Limb (tissue), 2 donors: ENCODE measurements around the gene RNF31.

Experiments
- DNase-seq, 2 donors: peaks; one replicate each; pipeline ENCODE4 v3.0.0-alpha.2; 2016; ENCODE audit errors: extremely low spot score in 2 of 2

Gene RNF31

GRCh38 chr14:24182110-24182882 is 35.0 kb downstream of the RNF31 start:
- DNase-seq: no peak

DNA sequence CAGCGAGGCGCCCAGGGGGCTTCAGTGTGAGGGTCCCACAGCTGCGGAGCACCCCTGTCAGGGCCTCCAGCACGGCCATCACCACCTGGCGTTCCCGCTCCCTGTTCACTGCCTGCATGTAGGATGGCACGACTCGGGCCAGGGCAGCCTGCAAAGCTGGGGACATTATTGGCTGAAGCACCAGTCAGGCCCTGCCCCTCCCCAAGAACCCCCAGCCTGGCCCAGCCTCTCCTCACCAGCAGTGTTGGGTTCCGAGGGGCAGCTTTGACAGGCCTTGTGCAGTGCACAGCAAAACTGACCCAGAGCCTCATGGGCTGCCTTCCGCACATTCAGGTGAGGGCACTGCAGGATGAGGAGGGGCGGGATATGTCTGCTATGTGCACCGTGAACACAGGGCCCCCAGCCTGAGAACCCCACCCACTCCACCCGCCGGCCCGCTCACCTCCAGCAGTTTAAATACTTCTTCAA is 35.8 kb downstream of the RNF31 start:
- DNase-seq: no peak

DNA sequence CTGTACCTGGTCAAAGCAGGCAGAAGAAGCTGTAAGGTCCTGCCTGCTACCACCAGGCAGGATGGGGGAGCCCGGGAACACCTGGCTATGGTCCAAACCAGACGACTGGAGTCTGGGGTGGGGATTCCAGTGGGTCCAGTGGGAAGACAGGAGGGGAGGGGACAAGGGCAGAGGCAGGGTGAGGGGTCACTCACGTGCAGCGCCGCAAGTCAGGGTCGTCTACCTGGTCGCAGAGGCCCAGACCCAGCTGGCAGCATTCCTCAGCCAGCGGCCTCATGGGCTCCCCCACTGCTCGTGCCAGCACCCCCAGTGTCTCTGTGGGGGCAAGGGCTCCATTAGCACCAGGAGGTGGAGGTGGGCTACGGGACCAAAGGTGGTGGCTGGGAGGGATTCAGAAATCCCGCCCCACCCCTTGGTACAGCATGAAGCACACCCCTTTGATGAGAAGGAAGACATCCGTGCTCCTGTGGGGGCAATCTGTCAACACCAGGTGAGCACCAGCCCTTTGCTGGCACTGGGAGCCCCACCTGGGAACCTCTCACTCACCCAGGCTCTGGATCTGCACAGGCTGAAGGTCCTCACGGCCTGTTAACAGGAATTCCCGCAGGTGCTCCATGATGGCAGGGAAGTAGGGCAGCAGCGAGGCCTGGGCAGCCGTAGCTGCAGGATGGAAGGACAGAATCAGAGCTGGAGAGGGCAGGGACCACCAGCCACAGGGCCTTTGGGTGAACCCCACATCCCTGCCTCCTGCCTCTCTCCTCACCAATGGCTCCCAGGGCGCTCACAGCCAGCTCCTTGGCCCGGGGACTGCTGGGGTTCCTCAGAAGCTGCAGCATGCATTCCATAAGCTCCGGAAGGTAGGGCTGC is 37.0 kb downstream of the RNF31 start:
- no peak for DNase-seq

GRCh38 chr14:24185026-24185425 is 37.7 kb downstream of the RNF31 start:
- no peak for DNase-seq

DNA sequence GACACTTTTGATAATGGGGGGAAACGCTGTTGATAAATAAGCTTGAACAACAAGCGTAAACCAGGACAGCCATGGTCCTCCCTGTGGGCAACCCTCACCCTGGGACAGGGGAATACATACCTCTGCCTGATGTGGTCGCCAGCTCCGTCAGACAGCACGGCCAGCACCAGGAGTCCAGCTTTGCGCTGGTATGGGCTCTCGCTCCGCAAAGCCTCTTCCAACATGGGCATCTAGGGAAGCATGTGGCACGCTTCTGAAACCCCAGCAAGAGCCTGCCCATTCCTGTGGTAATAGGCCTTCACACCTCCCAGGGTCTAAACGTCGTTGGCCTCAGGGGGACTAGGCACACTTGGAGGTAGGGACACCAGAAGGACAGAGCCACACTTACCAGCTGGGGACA is 38.4 kb downstream of the RNF31 start:
- DNase-seq: no peak

GRCh38 chr14:24186831-24187538 is 39.7 kb downstream of the RNF31 start:
- DNase-seq: no peak

DNA sequence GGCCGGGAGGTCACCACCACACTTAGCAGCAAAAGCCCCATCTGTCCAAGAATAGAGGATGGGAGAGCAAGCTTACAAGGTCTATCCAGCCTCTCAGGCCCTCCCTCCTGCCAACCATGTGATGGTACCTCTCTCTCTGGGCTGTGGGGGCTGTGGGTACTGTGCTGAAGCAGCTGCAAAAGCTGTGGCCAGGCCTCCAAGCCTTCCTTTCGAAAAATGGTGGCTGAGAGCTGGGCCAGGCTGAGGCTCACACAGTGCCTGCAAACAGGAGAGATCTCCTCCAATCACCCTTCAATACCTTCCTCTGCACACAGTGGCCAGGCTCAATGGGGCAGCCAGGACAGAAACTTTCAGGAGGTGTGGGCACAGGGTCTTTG is 40.2 kb downstream of the RNF31 start:
- DNase-seq: no peak

DNA sequence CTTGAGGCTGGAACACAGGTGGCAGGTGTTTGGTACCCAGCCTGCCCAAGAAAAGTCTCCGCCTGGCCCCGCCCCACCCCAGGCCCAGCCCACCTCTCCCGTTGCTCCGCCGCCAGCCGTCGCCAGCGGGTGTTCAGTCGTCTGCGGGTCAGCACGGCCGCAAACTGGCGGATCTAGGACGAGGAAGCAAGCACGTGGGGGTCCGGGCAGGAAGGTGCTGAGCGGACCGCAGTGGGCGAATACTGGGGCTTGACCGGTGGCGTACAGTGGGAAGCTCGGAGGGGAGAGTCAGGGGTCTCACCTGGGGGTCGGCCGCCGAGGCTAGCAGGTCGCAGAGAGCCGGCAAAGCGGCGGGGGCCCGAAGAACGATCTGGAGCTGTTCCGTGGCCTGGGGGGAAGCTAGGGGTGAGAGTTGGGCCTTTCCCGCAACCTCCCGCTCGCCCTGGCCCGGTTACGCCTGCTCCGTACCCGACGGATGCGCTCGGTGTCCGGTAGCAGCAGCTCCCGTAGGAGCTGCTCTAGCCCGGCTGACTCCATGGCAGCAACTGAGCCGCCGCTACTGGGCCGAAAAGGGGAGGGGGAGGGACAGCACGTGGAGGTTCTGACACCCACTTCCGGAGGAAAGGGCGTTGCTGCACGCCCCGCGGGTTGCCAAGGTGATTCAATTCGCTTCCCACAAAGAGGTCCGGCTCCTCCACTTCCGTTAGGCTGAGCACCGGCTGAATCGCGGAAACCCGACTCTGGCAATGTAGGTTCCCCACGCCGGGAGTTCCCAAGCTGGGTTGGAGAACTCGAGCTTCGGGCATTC is 41.2 kb downstream of the RNF31 start, which contains the start of gene IPO4:
TSS of gene IPO4 (minus strand) at position 566 of the 808 bp plus-strand sequence. CDS start at position 537, 29 bp downstream.
- DNase-seq: peak; percentile 95 to 98

GRCh38 chr14:24189059-24189375 is 41.7 kb downstream of the RNF31 start:
- DNase-seq: no peak

GRCh38 chr14:24189460-24189859 is 42.2 kb downstream of the RNF31 start:
- DNase-seq: no peak

DNA sequence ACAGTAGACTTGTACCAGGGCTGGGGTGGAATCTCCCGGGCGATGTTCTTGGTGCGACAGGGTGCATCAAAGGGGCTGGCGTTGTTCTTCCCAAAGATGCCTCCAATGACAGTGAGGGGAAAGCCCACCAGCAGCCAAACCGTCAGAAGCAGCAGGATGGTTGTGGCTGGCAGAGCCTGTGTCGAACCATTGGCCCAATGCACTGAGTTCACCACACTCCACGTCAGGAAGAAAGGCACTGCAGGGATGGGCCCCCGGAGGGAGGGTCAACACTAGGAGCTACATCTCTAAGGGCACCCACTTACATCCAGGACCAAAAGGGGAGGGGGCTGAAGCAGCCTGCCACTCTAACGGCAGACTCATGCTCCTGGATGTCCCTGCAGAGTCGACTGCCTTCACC is 43.1 kb downstream of the RNF31 start:
- DNase-seq: no peak

DNA sequence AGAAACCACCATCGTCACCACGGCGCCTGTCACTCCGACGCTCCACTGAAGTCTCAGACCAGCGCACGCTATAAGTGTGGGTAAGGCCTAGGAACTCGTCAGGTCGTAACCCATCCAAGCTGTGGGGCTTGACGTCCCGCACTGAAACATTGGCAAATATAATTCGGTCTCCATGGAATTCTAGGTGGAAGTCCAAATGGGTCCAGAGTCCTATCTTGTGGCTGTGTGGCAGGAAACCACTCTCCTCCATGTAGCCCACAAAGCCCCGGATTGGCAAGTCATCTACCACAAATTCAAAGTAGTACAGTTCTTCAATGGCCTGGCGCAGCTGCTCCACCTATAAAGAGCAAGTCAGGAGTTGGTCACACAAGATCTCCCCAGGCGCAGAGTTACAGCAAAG is 45.6 kb downstream of the RNF31 start:
- DNase-seq: no peak

DNA sequence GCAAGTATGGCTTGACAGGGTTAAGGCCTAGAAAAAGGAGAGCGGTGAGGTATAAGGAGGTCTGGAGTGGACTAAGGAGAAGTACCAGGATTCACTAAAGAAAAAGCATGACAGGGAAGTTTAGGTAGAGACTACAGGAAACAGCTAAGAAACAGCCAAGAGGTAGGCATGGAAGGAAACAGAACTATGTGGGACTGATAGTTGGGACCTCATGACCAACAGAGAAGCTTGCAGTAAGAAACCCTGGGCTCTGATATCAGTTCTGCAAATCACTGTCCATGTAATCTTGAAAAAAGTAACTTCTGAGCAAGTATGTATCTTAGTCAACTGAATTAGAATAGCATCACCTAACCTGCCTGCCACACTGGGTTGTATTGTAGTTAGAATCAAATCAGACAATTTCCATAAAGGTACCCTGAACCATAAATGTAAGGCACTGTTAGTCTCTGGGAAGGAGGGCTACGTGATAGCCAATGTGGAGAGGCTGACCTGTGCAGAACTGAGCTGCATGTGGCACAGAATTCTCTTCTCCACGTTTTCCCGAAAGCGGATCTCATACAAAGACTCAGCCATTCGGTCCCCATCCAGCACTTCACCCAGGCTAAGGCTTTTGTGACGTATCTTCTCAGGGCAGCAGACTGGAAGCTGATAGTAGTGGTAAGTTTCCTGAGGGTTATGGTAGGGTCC is 47.0 kb downstream of the RNF31 start:
- no peak for DNase-seq

DNA sequence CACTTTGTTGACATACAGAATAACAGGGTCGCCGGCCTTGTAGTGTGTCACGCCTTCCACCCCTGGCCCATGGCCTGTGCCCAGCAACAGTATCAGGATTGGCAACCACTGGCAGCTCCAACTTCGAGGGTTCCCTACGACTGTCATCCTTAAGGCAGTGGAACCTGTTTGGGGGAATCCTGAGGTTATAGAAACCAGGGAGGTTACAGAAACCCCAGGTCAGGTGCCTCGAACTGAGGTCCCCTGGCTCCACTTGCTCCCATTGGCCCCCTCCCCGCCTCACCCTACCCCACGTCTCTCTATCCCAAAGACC is 47.5 kb downstream of the RNF31 start:
- no peak for DNase-seq

DNA sequence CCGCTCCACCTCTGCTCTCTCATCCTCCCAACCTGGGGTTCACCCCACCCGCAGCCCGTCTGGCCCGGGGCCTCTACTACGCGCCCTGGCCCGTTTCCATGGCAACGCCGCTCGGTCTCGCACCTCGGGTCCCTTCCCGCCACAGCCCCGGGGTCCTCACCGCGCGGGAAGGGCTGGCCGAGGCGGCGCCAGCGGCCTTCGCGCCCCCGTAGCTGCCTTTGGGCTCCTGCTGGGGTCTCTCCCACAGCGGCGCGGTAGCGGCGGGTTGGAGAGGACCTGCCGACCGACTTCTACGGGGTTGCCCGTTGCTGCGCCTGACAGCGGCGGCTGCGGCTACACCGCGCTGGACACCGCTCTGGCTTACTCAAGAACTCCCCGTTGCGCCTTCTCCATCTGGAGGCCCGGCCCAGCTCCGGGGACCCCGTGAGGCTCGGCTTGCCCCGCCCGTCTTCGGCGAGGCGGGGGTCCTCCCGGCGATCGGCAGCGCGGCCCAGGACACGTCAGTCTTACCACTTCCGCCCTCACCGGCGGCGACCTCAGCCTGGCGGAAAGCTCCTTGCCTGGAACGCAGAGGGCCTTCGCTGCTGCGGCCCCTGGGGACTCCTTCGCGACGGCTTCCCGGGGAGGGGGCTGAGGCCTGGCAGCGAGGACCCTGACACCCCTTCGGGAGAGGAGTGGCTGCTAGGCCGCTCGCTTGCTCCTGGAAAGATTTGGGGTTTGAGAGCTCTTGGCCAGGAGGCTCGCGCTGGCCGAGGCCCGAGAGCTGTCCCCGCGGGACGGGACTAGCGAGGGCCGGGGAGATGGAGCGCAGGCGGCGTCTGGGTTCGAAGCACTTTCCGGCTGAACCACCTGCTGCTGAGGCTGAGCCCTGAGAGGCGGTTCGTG is 48.1 kb downstream of the RNF31 start, which contains the start of gene TM9SF1:
TSS of gene TM9SF1 (minus strand) at position 256 of the 885 bp plus-strand sequence. CDS start 422 bp downstream, outside the sequence.
- DNase-seq: peak; percentile 85 to 92

GRCh38 chr14:24196071-24197055 is 49.1 kb downstream of the RNF31 start:
- no peak for DNase-seq

DNA sequence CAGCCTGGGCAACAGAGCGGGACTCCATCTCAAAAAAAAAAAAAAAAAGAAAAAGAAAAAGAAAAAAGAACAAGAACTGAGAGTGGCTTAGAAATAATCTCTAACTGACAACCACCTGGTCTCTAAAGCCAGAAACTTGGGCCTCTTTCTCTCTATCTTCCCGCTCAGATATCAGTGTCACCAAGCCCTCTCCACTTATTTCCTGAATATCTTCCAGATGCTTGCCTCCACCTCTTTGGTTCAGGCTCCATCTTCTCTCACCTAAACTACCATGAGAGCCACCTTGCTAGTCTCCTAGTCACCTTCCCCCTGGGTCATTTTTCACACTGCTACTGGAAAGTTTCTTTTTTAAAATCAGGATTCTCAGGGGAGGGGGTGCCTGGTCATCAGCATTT is 49.8 kb downstream of the RNF31 start:
- no peak for DNase-seq

- DNase-seq: no peak
These were observed 51.7 kb downstream of the RNF31 start for GRCh38 chr14:24198814-24199524.
